ENCODE results near the gene PAK6. TPM values are rescaled to one million over a fixed set of nuclear protein-coding genes. Genes with fewer than 3 reads are reported as not detected.

PAK6 gene
- total RNA-seq, 1 donor from 2014 or later = not detected

GRCh38 chr15:40275954-40276353 lies 37.1 kb downstream of the PAK6 start:
- DNase-seq (ENCODE audit: low read depth, low spot score) = no peak

- DNase-seq (ENCODE audit: low read depth, low spot score) = no peak
Measured at GRCh38 chr15:40276927-40277326, 38.1 kb downstream of the PAK6 start.

GRCh38 chr15:40277471-40277870 lies 38.6 kb downstream of the PAK6 start:
- no peak for DNase-seq (ENCODE audit: low read depth, low spot score)

DNA sequence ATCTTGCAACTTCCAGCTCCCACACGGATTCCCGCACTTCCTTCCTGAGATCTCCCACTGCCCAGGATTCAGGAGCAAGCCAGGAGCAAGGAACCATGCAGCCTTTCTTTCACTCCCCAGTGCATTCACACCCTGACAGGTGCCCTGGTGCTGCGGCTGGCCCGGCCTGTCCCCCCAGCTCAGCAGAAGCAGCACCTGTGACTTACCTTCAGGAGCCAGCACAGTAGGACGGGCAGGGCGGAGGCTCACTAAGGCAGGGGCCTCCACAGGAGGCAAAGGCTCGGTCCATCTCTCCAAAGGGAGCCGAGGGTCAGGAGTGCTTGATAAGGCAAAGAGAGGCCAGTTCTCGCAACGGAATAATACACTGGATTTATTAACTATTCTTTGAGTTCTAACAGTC lies 39.2 kb downstream of the PAK6 start:
- DNase-seq (ENCODE audit: low read depth, low spot score) = no peak

- DNase-seq (ENCODE audit: low read depth, low spot score) = no peak
Measured at GRCh38 chr15:40279437-40280141, 40.7 kb downstream of the PAK6 start.

GRCh38 chr15:40280260-40281056 lies 41.6 kb downstream of the PAK6 start:
- no peak for DNase-seq (ENCODE audit: low read depth, low spot score)

DNA sequence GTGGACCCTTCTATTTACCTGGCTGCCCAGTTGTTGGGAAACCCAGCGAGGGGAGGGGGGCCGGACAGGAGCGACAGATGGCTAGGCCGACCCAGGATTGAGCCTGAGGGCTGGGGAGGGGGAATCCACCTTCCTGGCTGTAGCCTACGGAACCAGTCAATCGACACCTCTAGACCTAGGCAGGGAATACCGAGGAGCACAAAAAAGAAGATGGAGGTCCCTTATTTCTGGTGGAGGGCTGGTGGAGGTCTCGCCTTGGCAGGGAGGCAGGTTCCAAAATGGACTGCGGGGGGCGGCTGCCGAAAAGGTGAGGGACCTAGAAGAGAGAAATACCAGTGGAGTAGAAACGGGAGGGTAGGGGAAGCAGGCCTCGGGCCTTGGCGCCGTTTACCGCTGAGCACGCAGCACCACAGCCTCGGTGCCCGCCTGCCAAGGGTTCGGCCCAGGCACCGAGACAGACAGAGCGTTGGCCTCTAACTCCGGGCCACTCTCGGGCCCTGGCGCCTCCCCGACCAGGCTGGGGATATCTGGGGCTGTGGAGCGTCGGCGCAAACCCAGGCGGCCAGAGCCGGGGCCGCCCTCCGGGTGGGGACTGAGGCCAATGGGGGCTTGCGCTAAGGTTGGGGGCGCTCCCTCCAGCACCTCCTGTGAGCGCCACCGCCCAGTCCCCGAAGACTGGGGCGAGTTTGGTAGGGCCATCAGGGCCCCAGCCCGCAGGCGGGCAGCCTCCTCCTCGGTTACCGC lies 42.4 kb downstream of the PAK6 start:
- no peak for DNase-seq (ENCODE audit: low read depth, low spot score)

DNA sequence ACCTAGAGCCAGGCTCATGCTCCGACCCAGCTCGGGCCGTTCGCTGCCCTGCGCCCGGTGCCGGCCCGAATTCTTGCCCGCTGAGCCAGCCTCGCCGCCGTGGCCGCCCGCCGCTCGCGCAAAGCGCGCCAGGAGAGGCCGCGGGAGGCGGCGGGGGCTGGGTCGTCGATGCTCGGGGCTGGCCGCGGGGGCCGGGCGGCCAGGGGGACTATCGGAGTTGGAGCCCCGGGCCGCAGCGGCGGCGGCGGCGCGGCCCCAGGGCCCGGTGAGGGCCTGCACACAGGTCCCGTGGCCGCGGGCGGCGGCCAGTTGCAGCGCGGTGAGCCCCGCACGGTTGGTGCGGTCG lies 42.9 kb downstream of the PAK6 start:
- DNase-seq (ENCODE audit: low read depth, low spot score) = no peak

DNA sequence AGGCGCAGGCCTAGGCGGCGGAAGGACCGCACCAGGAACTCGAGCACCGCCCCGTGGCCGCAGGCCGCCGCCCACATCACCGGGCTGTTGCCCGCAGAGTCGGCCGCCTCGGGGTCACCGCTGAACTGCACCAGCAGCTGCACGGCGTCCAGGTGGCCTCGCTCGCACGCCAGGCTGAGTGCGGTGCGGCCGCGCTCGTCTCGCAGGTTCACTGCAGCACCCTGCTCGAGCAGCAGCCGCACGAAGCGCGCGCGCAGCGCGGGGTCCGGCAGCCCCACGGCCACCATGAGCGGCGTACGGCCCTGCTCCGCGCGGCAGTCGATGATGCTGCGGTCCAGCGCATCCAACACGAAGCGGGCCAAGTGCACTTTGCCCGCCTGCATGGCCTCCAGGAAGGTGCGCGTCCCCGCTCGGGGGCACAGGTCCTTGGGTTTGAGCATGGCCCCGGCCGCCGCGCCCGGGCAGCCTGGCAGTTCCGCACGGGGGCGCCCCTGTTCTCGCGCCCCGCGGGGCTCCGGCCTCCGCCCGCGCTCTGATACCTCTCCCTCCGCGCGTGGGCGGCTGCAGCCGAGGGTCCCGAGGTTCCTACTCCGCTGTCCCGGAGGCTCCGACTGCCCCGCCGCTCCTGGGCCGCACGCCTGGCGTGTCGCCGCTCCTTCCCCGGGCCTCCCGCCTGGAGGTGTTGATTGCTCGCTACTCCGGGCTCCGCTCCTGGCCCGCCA lies 43.4 kb downstream of the PAK6 start:
- no peak for DNase-seq (ENCODE audit: low read depth, low spot score)

DNA sequence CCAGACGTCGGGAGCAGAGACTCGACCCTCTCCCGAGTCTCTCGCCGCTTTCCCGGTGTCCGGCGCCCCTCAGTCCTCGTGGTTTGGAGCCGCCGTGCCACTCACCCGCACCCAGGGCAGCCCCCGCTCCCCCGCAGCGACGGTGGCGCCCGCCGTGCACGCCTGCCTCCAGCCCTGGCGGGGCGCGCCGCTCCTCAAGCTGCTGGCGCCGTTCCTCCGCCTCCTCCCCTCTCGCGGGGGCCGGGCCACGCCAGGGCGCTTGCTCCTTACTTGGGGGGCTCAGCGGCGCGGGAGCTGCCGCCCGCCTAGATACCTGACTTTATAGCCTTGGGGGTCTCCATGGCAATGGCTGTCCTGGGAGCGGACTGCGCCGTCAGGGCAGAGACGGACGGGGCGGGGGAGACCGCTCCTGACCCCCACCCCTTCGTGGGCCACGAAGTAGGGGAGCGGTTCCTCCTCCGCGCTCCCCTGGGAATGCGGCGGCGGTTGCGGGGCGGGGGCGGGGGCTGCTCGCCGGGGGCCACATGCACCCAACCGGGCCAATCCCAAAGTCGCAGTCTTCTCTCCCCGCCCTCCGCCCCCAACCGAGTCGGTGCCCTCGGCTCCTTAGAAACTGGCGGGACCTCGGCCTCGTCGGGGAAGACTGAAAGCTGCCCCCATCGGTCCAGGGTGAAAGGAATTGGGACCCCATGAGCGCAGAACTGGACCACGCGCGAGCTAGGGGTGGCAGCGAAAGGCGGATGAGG lies 44.2 kb downstream of the PAK6 start, which contains the start of gene ANKRD63:
ANKRD63 (minus strand) TSS at position 196 of the 746 bp plus-strand sequence. CDS start 478 bp downstream, outside the sequence.
- no peak for DNase-seq (ENCODE audit: low read depth, low spot score)

- DNase-seq (ENCODE audit: low read depth, low spot score) = no peak
Measured at GRCh38 chr15:40283615-40284300, 44.9 kb downstream of the PAK6 start.

GRCh38 chr15:40285151-40285550 lies 46.3 kb downstream of the PAK6 start:
- DNase-seq (ENCODE audit: low read depth, low spot score) = no peak

GRCh38 chr15:40285554-40286011 lies 46.7 kb downstream of the PAK6 start:
- DNase-seq (ENCODE audit: low read depth, low spot score) = no peak

GRCh38 chr15:40286061-40286532 lies 47.2 kb downstream of the PAK6 start:
- no peak for DNase-seq (ENCODE audit: low read depth, low spot score)

GRCh38 chr15:40286794-40287193 lies 47.9 kb downstream of the PAK6 start:
- no peak for DNase-seq (ENCODE audit: low read depth, low spot score)

DNA sequence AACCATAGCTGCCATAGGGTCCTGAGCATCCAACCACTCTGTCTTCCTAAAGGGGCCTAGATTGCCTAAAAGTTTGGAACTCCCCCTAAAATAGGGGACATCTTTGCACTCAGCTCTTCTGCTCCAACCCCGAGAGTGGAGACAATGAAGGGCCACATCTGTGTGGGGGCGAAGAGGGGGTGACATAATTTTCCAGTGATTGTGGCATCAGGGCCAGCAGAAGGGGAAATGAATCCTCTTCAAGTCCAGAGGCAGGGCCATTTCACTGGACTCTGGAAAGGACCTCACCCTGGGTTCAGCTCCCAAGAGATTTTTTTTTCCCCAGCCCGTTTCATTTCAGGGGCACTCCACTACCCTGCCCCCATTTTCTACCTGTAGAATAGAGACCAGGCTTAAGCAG lies 48.6 kb downstream of the PAK6 start:
- no peak for DNase-seq (ENCODE audit: low read depth, low spot score)

- no peak for DNase-seq (ENCODE audit: low read depth, low spot score)
Measured at GRCh38 chr15:40287968-40288367, 49.1 kb downstream of the PAK6 start.

GRCh38 chr15:40289140-40289775 lies 50.4 kb downstream of the PAK6 start:
- DNase-seq (ENCODE audit: low read depth, low spot score) = no peak

DNA sequence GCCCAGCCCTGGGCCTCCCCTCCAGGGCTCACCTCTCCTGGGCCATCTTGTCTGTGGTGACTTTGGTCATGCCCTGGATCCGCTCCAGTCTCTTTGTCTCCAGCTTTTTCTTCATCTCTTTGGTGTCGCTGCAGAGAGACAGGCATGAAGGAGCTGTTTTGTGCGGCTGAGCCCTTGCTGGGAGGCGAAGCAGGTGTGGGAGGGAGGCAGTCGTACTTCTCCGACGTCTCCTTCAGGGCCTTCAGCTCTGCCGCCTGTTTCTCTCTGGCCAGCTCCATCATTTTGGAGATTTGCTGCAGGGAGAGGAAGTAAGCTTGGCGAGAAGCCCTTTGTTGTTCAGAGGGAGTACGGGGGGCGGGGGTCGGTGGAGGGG lies 51.7 kb downstream of the PAK6 start:
- DNase-seq (ENCODE audit: low read depth, low spot score) = no peak
